Epithelial cell of proximal tubule (primary cell): ENCODE measurements around the gene TBL1XR1. TPM values are rescaled to one million over a fixed set of nuclear protein-coding genes. Genes with fewer than 3 reads are reported as not detected.

ENCODE experiments used
- DNase-seq: peaks from one replicate; pipeline ENCODE4 v3.0.0-alpha.2; 2011; ENCODE audit warnings: low read depth
- H3K4me3 ChIP-seq: 2 replicates; pipeline ENCODE4 v1.5.1; 2011; ENCODE audit warnings: low read depth, mild to moderate bottlenecking, low read length
- CTCF ChIP-seq: conservative IDR thresholded peaks from 2 replicates; pipeline ENCODE4 v1.5.1; 2012; ENCODE audit warnings: low read depth, mild to moderate bottlenecking, low read length
- total RNA-seq: library from RNA; depleted of rRNA; stranded (reverse); fragments of >200 nt; gene quantifications from 2 replicates; pipeline ENCODE4 v1.2.3, GENCODE V29; 2015

TBL1XR1 gene
- total RNA-seq, 1 donor from 2014 or later = 61.2 TPM

DNA sequence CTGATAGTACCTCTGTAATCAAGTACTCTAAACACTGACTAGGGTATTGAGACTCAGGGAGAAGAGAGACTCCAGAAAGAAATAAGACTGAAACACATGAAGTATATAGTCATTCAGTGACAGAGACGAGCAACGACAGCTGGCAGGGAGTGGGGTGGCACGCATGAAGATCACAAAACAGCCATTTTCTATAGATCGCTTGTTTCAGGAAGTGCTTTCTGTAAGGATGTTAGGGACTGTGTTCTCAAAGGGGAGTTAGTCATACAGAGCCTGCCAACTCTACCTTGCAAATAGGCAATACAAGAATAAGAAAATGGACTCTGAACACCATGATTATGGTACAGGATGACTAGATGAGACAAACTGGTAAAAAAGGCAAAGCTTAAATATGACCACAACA, 139.5 kb downstream of the TBL1XR1 start:
- no peak for TF ChIP-seq CTCF
- no peak for DNase-seq
- no peak overlapping the region for H3K4me3 ChIP-seq

DNA sequence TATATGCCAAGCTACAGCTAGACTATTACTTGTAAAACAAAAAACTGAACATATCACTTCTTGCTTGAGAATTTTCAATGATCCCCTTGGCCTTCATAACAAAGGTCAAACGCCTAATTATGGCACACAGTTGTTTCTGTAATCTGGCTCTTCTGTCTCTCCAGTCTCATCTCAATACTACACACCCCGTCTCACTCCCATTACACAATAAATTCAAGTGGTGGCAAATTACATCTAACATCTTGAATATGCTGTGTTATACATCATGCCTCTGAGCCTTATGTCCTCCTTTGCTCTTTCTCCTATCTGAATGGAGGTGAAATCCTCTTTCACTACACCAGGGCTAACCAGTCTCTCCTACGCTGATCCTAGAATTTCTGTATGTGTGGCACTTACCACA, 140.4 kb downstream of the TBL1XR1 start:
- no peak for TF ChIP-seq CTCF
- DNase-seq = no peak
- no peak overlapping the region for H3K4me3 ChIP-seq

DNA sequence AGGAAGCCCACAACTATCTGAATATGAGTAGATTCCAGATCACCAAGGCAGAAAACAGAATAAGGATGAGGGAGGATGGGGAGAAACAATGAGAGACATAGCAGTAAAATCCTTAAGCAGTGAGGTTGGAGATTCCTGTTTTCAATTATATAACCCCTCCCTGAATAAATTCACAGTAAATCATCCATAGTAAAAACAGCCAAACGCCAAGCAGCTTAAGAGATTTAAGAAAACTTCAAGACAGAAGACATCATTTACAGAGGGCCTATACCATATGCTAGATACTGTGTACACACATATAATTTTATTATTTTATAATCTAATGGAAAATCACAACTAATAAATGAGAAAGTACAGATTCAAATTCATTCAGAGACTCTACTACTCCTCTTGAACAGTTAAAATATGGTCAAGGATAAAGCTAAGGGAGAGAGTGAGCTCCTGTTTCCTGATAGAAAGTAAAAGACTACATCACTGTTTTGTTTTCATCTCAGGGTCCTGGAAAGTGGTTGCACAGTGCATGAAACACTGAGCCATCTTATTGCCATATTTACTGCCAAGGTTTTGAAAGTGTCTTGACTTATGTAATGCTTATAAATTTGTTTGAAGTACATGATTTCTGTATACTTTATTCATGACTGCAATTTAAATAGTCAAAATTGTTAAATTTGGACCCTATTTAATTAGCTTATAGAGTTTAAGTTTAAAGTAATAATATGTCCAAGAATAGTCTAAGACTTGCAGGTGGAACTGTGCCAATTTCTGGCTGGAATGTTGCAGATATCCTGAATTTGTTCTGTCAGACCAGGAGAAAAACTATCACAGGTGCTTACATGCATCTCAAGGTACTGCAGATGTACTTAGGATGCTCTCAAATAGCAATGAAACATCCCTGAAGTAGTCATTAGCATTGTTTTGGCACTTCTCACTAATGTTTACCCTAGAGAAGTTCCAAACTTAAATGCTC, 141.4 kb downstream of the TBL1XR1 start:
- no peak for DNase-seq
- no peak overlapping the region for H3K4me3 ChIP-seq
- no peak for TF ChIP-seq CTCF

GRCh38 chr3:177053107-177053506, 144.2 kb downstream of the TBL1XR1 start:
- no peak for TF ChIP-seq CTCF
- no peak overlapping the region for H3K4me3 ChIP-seq
- DNase-seq = no peak

DNA sequence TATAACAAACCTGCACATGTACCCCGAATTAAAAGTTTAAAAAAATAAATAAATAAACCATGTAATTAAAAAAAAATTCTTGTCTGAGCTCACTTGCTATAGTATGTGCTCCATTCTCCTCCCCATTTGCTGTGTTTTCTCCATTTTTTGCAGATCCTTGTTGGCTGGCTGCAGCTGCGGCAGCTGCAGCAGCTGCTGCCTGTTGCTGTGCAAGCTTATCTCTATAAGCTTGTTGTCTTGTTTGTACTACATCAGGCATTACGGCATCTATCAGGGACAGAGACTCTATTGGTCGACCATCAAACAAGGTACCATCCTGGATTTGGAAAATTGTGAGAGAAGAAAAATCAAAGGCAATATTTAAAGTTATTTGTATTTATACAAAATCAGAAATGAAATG, 145.9 kb downstream of the TBL1XR1 start:
- TF ChIP-seq CTCF = no peak
- no peak for DNase-seq

DNA sequence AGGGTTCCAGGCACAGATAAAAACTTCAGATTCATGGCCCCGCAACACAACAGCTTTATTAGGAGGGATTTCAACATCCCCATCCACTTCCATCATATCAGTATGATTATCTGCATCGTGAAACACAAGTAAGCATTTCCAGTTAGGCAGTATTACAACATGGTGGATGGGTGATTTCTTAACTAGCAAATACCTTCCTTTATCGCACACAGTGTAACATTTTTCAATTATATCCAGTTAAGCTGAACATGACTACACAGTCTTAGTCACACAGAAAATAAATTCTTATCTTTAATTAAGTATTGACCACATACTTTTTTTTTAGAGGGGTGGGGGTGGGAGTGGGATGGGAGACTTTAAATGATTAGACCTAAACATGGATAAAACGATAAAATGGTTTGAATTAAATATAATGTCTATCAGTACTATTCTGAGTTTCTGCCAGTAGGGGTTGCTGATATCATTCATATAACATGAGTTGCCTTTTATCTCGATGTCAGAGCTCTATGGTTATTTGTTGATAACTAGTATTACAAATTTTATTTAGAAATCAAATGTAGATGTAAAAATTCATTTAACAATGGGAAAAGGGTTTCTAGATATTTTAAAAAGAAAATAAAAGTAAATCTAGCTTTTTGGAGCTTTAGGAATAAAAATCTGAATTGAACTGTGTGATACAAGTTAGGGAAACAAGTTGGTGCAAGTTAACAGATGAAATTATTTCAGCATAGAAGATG, 146.6 kb downstream of the TBL1XR1 start:
- no peak overlapping the region for H3K4me3 ChIP-seq
- TF ChIP-seq CTCF = peak; percentile 55
- peak; percentile 22 for DNase-seq

More for the DNA sequence above, 145.9 kb downstream of the TBL1XR1 start:
- H3K4me3 ChIP-seq = no peak overlapping the region
